Measurements from ENCODE around the gene CPNE5. TPM values are rescaled to one million over a fixed set of nuclear protein-coding genes. Genes with fewer than 3 reads are reported as not detected.

Gene CPNE5
- total and polyA plus RNA-seq, 12 donors: 0.26 to 3.5 (median 1.1) TPM; not detected in 1

DNA sequence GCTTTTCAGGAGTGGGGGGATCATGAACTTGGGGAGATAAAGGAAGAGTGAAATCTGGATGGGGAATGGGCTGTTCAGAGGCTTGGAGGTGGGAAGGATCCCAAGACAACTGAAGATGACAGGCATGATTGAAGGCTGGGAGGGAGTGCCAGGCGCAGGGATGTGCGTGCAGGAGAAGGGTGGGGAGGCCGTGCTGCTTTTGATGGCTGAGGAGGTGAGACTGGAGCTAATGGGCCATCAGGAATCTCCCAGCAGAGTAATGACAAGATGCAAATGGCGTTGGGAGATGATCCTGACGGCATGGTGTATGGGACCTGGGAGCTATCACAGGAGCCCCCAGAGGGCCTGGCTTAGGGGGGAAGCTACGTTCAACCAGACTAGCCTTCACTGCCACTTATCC lies 1.6 kb downstream of the CPNE5 start:
- intact Hi-C loops (cut with DNase I): no loop called here
- Histone ChIP-seq H3K9me3 (replicated peaks in 1 of 3) (no peaks in the 10 kb centered on the region), H3K27ac (no peak overlapping the region), H3K27me3 (no peaks in the 10 kb centered on the region), H3K36me3 (replicated peaks in 1 of 2) (no peaks in the 10 kb centered on the region), H3K4me3 (no peak overlapping the region), H3K4me1 (replicated peaks in 1 of 2) (peaks cover 15 to 18% of the 10 kb centered on the region in 2 donors)
- 93 to 100% (median 98%) methylated on average over 6 of the region's 6 CpGs for WGBS, 4 donors
- no peak for DNase-seq
- TF ChIP-seq, protein P1, sequence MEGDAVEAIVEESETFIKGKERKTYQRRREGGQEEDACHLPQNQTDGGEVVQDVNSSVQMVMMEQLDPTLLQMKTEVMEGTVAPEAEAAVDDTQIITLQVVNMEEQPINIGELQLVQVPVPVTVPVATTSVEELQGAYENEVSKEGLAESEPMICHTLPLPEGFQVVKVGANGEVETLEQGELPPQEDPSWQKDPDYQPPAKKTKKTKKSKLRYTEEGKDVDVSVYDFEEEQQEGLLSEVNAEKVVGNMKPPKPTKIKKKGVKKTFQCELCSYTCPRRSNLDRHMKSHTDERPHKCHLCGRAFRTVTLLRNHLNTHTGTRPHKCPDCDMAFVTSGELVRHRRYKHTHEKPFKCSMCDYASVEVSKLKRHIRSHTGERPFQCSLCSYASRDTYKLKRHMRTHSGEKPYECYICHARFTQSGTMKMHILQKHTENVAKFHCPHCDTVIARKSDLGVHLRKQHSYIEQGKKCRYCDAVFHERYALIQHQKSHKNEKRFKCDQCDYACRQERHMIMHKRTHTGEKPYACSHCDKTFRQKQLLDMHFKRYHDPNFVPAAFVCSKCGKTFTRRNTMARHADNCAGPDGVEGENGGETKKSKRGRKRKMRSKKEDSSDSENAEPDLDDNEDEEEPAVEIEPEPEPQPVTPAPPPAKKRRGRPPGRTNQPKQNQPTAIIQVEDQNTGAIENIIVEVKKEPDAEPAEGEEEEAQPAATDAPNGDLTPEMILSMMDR (IDR thresholded peaks at IDR 0.05): no peak
- no peak for TF ChIP-seq POLR2A (IDR thresholded peaks at IDR 0.05)

GRCh38 chr6:36837022-36837339 lies 2.3 kb downstream of the CPNE5 start:
- intact Hi-C loops (cut with DNase I): no loop called here
- no peak for DNase-seq
- Histone ChIP-seq H3K4me1 (replicated peaks in 1 of 2) (peaks cover 15 to 18% of the 10 kb centered on the region in 2 donors), H3K36me3 (replicated peaks in 1 of 2) (no peaks in the 10 kb centered on the region), H3K4me3 (no peak overlapping the region), H3K27ac (no peak overlapping the region), H3K9me3 (replicated peaks in 1 of 3) (no peaks in the 10 kb centered on the region), H3K27me3 (no peaks in the 10 kb centered on the region)
- 95 to 100% (median 98%) methylated on average over 2 of the region's 2 CpGs for WGBS, 4 donors
- no peak for TF ChIP-seq POLR2A (IDR thresholded peaks at IDR 0.05)
- TF ChIP-seq, protein P1 (IDR thresholded peaks at IDR 0.05): no peak

DNA sequence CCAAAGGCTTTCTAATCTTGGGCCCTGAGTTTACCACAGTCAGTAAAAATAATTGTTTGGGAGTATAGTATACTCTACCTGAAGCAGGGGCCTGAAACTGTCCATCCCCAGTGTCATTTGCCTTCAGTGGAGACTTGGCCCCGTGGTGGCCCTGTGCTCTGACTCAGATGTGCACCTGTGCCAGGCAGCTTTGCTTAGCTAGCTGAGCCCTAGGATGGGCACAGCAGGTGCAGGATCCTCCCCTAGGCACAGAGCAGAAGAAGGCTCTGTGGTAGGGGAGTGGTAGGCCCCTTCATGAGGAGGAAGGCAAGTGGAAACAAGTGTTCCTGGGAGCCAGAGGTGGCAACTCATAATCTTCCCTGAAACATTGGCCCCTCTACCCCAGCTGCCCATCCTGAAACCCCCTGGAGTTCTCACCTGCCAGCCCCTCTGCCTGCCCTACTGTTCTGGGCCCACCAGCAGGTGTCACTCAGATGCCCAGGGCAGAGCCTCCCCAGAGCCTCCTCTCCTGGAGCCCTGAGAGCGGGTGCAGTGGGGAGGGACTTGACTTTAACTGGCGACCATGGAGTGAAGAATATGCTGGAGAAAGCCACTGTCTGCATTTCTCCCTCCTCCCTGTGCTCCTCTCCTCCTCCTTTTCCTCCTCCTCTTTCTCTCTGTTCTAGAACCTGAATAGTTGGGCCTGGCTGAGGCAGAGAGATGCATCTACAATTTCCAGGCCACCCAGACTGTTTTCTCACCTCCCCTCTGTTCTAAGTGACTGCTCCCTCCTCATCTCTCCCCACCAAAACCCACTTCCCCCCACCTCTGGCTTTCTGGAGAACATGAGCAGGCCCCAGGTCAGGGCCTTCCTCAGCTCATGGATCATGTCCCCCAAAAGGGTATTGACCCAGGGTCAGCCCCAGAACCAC lies 2.9 kb downstream of the CPNE5 start:
- no peak for DNase-seq
- no peak for TF ChIP-seq POLR2A (IDR thresholded peaks at IDR 0.05)
- TF ChIP-seq, protein P1 (IDR thresholded peaks at IDR 0.05): no peak
- intact Hi-C loops (cut with DNase I): no loop called here
- Histone ChIP-seq H3K27ac (no peak overlapping the region), H3K4me1 (replicated peaks in 1 of 2) (peaks cover 15% of the 10 kb centered on the region in 2 donors), H3K9me3 (replicated peaks in 1 of 3) (no peaks in the 10 kb centered on the region), H3K27me3 (no peaks in the 10 kb centered on the region), H3K36me3 (replicated peaks in 1 of 2) (no peaks in the 10 kb centered on the region), H3K4me3 (no peak overlapping the region)
- 82 to 97% (median 94%) methylated on average over 3 of the region's 3 CpGs for WGBS, 4 donors

DNA sequence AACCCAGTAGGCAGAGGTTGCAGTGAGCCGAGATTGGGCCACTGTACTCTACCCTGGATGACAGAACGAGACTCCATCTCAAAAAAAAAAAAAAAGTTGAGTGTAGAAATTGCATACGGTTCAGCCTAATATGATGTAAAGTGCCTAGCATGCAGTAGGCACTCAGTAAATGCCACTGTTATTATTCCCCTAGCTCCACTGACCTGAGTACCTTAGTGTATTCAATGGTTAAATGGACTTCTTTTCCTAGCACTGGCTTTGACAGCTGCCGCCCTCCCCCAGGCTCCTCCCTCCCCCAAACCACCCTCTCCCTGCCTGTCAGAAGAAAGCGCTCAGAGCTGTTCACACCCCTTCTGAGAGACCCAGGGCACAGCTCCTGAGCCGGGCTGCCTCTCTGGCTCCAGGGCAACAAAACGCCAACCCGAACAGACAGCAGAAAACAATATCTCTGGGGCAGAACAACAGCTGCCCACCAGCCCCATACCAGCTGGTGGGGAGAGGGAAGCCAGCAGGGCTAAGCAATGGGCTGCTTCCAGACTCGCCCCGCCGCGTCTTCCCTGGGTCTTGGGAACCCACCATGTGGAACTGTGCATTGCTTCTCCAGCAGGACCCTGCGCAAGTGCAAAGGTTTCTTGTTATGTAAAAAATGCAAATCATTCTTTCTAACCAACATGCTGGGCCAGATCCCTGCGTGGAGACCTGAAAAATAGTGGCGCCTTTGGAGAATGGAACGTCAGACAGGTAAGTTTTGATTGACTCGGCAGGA lies 4.5 kb downstream of the CPNE5 start:
- intact Hi-C loops (cut with DNase I): no loop called here
- Histone ChIP-seq H3K4me1 (replicated peaks in 1 of 2) (peaks cover 10 to 11% of the 10 kb centered on the region in 2 donors), H3K4me3 (no peak overlapping the region), H3K27ac (no peak overlapping the region), H3K9me3 (replicated peaks in 1 of 3) (no peaks in the 10 kb centered on the region), H3K27me3 (no peaks in the 10 kb centered on the region), H3K36me3 (replicated peaks in 1 of 2) (no peaks in the 10 kb centered on the region)
- no peak for TF ChIP-seq POLR2A (IDR thresholded peaks at IDR 0.05)
- WGBS, 4 donors: 69 to 78% (median 76%) methylated on average over 15 to 17 of the region's 17 CpGs
- DNase-seq: no peak

All from adrenal gland (tissue), 12 donors.